Raji (cell line): Measurements from ENCODE around the gene NES.

ENCODE experiments used
- POLR2A ChIP-seq: IDR thresholded peaks from 2 replicates; pipeline ENCODE4 v1.6.1; 2011; ENCODE audit warnings: low read depth, low read length, control low read depth; ENCODE audit not compliant: insufficient read depth

The NES gene

GRCh38 chr1:156693848-156694689 lies 16.9 kb upstream of the NES start:
- TF ChIP-seq POLR2A = no peak

GRCh38 chr1:156692925-156693847 lies 16.0 kb upstream of the NES start:
- no peak for TF ChIP-seq POLR2A

- no peak for TF ChIP-seq POLR2A
Observed at GRCh38 chr1:156692441-156692924, 15.3 kb upstream of the NES start.

GRCh38 chr1:156691665-156692440 lies 14.6 kb upstream of the NES start:
- TF ChIP-seq POLR2A = no peak

GRCh38 chr1:156691191-156691590 lies 14.0 kb upstream of the NES start:
- TF ChIP-seq POLR2A = no peak

GRCh38 chr1:156690675-156691036 lies 13.4 kb upstream of the NES start:
- no peak for TF ChIP-seq POLR2A

GRCh38 chr1:156689953-156690674 lies 12.9 kb upstream of the NES start:
- no peak for TF ChIP-seq POLR2A

- TF ChIP-seq POLR2A = no peak
Observed at GRCh38 chr1:156689035-156689952, 12.1 kb upstream of the NES start.

GRCh38 chr1:156684227-156684782 lies 7.1 kb upstream of the NES start:
- TF ChIP-seq POLR2A = no peak

- no peak for TF ChIP-seq POLR2A
Observed at GRCh38 chr1:156682166-156682890, 5.1 kb upstream of the NES start.

GRCh38 chr1:156681196-156681960 lies 4.2 kb upstream of the NES start:
- TF ChIP-seq POLR2A = no peak

GRCh38 chr1:156680056-156680455 lies 2.8 kb upstream of the NES start:
- TF ChIP-seq POLR2A = no peak
